ENCODE measurements around the gene TRAF5.

Gene TRAF5

DNA sequence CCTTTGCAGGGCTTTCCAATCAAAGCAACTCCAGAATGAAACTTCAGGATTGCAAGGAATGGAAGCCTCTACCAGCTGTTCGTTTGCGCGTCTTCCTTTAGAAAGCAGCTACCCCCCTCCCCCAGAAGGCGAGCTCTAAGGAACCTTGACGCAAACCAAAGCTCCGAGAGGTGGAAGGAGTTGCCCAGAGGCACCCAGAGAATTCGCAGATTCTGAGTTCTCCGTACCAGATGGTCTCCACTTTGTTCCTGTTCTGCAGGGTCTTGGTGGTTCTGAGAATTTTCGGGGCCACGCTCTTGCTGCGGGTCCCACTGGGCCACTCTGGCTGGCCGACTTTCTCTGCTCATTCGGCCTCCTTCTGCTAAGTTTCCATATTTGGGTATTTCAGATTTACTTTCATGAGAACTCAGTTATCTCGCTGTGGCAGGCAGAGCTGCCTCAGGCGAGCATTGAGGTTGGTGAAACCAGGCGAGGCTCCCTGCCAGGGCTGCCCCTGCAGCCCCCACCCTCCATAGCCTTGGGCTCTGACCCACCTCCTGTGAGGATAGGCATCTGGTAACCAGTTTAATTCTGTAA is 801 bp downstream of the TRAF5 start:
- Histone ChIP-seq H3K27me3 (ENCODE audit: insufficient read depth, low read length, poor library complexity, severe bottlenecking) (no peaks in the 10 kb centered on the region), H3K9me2 (replicated peaks; ENCODE audit: low read depth, low read length) (no peaks in the 10 kb centered on the region), H2AFZ (ENCODE audit: low read length) (peak overlapping the region; percentile 54; the same call in 1 of the 2 replicates), H3K9me3 (ENCODE audit: insufficient read depth, low read depth, low read length) (no peaks in the 10 kb centered on the region), H3K36me3 (ENCODE audit: insufficient read depth, low read length) (no peaks in the 10 kb centered on the region), H3K4me2 (ENCODE audit: low read depth, low read length, poor library complexity, severe bottlenecking) (peak overlapping the region; percentile 94), H3K9ac (ENCODE audit: low read depth, low read length, poor library complexity, severe bottlenecking) (peak overlapping the region; percentile 95), H3K4me3 (ENCODE audit: low read length, poor library complexity, severe bottlenecking) (peak overlapping the region; percentile 82), H3K4me1 (ENCODE audit: insufficient read depth, low read length, poor library complexity, severe bottlenecking) (peaks cover 69% of the 10 kb centered on the region), H4K20me1 (ENCODE audit: insufficient read depth, low read length, poor library complexity, severe bottlenecking) (peaks cover 45% of the 10 kb centered on the region), H3K79me2 (ENCODE audit: insufficient read depth, low read length) (peaks cover 69% of the 10 kb centered on the region), H3F3A (ENCODE audit: low read depth) (no peaks in the 10 kb centered on the region)
- TF ChIP-seq EZH2phosphoT487 (IDR thresholded peaks at IDR 0.05; ENCODE audit: borderline replicate concordance) = no peak
- TF ChIP-seq, protein P1, sequence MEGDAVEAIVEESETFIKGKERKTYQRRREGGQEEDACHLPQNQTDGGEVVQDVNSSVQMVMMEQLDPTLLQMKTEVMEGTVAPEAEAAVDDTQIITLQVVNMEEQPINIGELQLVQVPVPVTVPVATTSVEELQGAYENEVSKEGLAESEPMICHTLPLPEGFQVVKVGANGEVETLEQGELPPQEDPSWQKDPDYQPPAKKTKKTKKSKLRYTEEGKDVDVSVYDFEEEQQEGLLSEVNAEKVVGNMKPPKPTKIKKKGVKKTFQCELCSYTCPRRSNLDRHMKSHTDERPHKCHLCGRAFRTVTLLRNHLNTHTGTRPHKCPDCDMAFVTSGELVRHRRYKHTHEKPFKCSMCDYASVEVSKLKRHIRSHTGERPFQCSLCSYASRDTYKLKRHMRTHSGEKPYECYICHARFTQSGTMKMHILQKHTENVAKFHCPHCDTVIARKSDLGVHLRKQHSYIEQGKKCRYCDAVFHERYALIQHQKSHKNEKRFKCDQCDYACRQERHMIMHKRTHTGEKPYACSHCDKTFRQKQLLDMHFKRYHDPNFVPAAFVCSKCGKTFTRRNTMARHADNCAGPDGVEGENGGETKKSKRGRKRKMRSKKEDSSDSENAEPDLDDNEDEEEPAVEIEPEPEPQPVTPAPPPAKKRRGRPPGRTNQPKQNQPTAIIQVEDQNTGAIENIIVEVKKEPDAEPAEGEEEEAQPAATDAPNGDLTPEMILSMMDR (conservative IDR thresholded peaks at IDR 0.05; ENCODE audit: low read length) = no peak

DNA sequence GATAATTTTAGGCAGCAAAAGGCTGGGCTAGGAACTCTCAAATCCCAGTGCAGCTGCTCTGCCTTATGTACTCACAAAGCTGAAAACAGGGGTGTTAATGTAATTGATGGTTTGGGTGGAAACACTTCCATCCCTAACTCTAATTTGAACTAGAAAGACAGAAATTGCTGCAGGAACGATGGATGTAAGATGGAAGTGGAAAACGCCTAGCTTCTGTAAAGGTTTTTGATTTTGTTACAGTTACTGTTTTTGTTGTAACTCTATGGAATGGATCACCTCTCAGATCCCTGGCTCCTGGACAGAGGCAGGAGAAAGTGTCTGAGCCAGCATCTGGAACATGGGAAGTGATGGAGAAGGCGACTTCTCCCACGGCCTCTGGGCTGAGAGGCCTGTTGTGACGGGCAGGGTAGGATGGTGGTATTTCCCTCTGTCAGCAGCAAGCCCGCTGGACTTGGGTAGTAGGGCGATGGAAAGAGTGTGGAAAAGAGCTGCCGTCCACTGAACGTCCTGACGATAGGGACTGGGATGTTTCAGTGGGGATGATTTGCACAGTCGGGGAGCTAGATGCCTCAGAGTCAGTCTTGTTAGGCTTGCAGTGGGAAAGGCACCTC is 1.6 kb downstream of the TRAF5 start:
- H3K4me3 ChIP-seq (ENCODE audit: low read length, poor library complexity, severe bottlenecking) = peak overlapping the region; percentile 82
- no peaks in the 10 kb centered on the region for H3F3A ChIP-seq (ENCODE audit: low read depth)
- peaks cover 77% of the 10 kb centered on the region for H3K4me1 ChIP-seq (ENCODE audit: insufficient read depth, low read length, poor library complexity, severe bottlenecking)
- H3K36me3 ChIP-seq (ENCODE audit: insufficient read depth, low read length) = no peaks in the 10 kb centered on the region
- peak overlapping the region; percentile 94 for H3K4me2 ChIP-seq (ENCODE audit: low read depth, low read length, poor library complexity, severe bottlenecking)
- TF ChIP-seq EZH2phosphoT487 (IDR thresholded peaks at IDR 0.05; ENCODE audit: borderline replicate concordance) = no peak
- TF ChIP-seq, protein P1 (conservative IDR thresholded peaks at IDR 0.05; ENCODE audit: low read length) = no peak
- no peaks in the 10 kb centered on the region for H3K9me2 ChIP-seq (replicated peaks; ENCODE audit: low read depth, low read length)
- peak overlapping the region; percentile 95 for H3K9ac ChIP-seq (ENCODE audit: low read depth, low read length, poor library complexity, severe bottlenecking)
- H3K9me3 ChIP-seq (ENCODE audit: insufficient read depth, low read depth, low read length) = no peaks in the 10 kb centered on the region
- H4K20me1 ChIP-seq (ENCODE audit: insufficient read depth, low read length, poor library complexity, severe bottlenecking) = peaks cover 52% of the 10 kb centered on the region
- no peak overlapping the region for H2AFZ ChIP-seq (ENCODE audit: low read length)
- no peaks in the 10 kb centered on the region for H3K27me3 ChIP-seq (ENCODE audit: insufficient read depth, low read length, poor library complexity, severe bottlenecking)
- H3K79me2 ChIP-seq (ENCODE audit: insufficient read depth, low read length) = peaks cover 76% of the 10 kb centered on the region

DNA sequence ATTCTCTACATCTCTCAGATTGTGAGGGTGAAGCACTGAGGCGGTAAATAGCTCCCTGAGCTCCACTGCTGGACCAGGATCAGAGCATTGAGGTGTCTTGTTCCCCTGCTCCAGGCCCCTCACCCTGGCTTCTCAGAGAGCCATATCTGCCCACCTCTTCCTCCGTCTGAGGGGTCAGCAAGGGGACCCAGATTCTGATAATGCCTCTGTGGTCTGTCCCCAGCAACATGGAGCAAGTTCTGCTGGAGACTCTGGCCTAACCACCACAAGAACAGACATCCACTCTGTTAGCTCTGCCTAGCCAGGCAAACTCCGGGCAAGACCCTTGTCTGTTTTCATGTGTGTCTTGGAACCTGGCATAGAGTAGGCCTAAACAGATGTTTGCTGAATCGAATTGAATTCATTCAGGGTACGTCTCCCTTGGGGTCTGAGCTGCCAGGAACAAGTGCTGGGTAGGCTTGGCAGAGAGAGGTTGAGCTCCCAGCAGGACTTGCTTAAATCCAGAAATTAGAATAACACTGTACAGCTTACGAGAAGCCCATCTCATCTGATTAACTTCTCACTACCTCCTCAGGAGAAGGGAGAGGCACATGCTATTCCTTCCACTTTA is 2.3 kb downstream of the TRAF5 start:
- H2AFZ ChIP-seq (ENCODE audit: low read length) = no peak overlapping the region
- no peaks in the 10 kb centered on the region for H3K36me3 ChIP-seq (ENCODE audit: insufficient read depth, low read length)
- peaks cover 80% of the 10 kb centered on the region for H3K4me1 ChIP-seq (ENCODE audit: insufficient read depth, low read length, poor library complexity, severe bottlenecking)
- H3K4me2 ChIP-seq (ENCODE audit: low read depth, low read length, poor library complexity, severe bottlenecking) = peak overlapping the region; percentile 94
- no peaks in the 10 kb centered on the region for H3K9me2 ChIP-seq (replicated peaks; ENCODE audit: low read depth, low read length)
- TF ChIP-seq, protein P1 (conservative IDR thresholded peaks at IDR 0.05; ENCODE audit: low read length) = no peak
- TF ChIP-seq EZH2phosphoT487 (IDR thresholded peaks at IDR 0.05; ENCODE audit: borderline replicate concordance) = no peak
- H3K79me2 ChIP-seq (ENCODE audit: insufficient read depth, low read length) = peaks cover 84% of the 10 kb centered on the region
- H3K9ac ChIP-seq (ENCODE audit: low read depth, low read length, poor library complexity, severe bottlenecking) = peak overlapping the region; percentile 95
- no peaks in the 10 kb centered on the region for H3F3A ChIP-seq (ENCODE audit: low read depth)
- H3K9me3 ChIP-seq (ENCODE audit: insufficient read depth, low read depth, low read length) = no peaks in the 10 kb centered on the region
- H3K27me3 ChIP-seq (ENCODE audit: insufficient read depth, low read length, poor library complexity, severe bottlenecking) = no peaks in the 10 kb centered on the region
- H4K20me1 ChIP-seq (ENCODE audit: insufficient read depth, low read length, poor library complexity, severe bottlenecking) = peaks cover 57% of the 10 kb centered on the region
- peak overlapping the region; percentile 82 for H3K4me3 ChIP-seq (ENCODE audit: low read length, poor library complexity, severe bottlenecking)
